Peyer's patch (tissue), 4 donors: Measurements from ENCODE around the gene ANO8.

ENCODE experiments used
- CTCF ChIP-seq, 6 experiments: fragments of 450-650 bp in 4 of 6; fragments of 200-600 bp in 2 of 6; sonication (generic) in 1 of 6; IDR thresholded peaks; one replicate each; pipeline ENCODE4 v1.5.1; 2017 to 2019; ENCODE audit warnings: antibody characterized with exemption in 6 of 6, mild to moderate bottlenecking in 3 of 6, moderate library complexity in 1 of 6
- POLR2A ChIP-seq, 2 donors: fragments of 450-650 bp; IDR thresholded peaks; one replicate each; pipeline ENCODE4 v1.5.1; 2017; ENCODE audit warnings: antibody characterized with exemption in 2 of 2, mild to moderate bottlenecking in 2 of 2, moderate library complexity in 2 of 2

- TF ChIP-seq CTCF (IDR thresholded peaks at IDR 0.05), result no peak
- no peak for TF ChIP-seq POLR2A (IDR thresholded peaks at IDR 0.05)
Observed at GRCh38 chr19:17339088-17339741, 4.6 kb upstream of the ANO8 start.
